NCI-H226 (cell line): Measurements from ENCODE around the gene SACM1L.
A peak's percentile ranks its signal among the peaks of the same experiment; 100 is the strongest.
"Not testable (repeated sequence)": the region's sequence is repeated elsewhere in the genome, so short reads cannot be mapped to it uniquely, and the experiment has no call there.

Experiments used
- DNase-seq: peaks from one replicate; pipeline ENCODE4 v3.0.0-alpha.2; 2015

SACM1L gene

DNA sequence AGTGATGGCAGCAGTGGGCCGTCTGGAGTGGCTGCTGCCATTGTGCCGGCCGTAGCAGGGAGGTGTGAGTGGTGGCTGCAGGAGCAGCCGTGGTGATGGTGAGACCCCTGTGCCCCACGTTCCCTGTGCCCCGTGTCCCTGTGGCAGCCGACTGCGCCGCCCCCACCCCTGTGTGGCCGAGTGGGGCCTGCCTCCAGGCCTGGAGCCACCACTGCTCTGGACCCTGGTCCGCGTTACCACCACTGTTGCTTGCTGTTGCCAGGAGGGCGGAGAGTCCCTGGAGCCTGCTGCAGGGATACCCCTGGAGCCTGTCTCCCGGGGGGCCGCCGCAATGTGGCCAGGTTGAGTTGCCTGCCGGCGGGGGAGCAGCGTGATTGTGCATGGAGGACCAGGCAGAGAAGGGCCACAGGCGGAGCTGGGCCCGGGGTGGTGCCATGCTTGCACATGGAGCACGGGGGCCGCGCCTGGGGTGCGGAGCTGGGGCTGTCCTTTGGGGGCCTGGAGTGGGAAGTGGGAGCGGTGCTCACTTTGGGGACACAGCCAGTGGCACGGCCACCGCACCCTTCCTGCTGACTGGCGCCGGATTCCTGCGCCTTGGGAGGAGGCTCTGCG, 57.1 kb downstream of the SACM1L start:
- no peak for DNase-seq

DNA sequence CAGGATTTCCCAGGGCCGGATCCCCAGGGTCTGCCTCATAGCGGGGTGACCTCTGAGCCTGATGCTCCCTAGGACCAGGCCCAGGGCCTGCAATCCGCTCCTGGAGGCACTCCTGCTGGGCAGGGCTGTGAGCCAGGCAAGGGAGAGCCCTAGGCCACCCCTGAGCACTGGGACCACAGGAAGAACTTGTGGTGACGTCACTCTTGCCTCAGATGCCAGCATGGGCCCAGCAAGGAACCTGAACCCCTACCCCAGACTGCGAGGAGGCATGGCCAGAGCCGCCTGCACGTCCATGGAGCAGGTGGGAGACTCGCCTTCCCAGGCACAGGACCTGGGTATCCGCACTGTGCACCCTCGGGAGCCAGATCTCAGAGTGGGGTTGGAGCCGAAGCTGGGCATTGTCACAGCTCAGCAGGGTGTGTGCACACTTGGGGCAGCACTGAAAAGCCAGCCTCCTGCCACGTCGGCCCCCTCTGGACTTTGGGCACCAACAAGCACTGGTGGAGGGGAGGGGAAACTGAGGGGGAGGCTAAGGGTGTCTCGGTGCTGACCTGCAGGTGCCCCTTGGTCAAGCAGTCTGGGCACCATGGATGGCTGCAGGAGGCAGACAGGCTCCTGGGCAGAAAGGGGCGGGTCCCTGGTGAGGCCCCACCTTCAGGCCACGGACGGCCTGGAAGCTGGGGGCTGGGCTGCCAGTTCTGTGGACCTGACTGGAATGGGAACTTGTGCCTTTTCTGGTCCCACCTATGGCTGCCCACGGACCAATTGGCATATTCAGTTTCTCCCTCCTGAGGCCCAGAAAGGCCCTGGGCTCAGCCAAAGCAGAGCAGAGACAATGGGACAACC, 57.8 kb downstream of the SACM1L start:
- no peak for DNase-seq

DNA sequence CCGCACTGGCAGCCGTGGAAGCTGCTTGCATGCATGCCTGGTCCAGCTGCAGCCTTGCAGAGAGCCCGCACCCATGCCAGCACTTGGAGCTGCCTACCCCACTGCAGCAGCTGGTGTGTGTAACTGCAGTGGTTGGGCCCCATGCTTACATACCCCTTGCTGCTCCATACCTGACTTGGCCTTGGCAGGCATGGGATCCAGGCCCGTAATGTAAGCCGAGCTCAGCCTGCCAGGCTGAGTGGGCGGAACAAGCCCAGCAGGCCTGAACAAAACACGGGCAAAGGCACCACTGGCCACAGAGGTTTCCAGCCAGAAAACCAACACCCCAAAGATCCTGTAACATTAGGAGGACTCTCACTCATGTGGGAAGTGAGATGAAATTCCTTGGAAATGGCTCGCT, 58.9 kb downstream of the SACM1L start:
- DNase-seq = no peak

DNA sequence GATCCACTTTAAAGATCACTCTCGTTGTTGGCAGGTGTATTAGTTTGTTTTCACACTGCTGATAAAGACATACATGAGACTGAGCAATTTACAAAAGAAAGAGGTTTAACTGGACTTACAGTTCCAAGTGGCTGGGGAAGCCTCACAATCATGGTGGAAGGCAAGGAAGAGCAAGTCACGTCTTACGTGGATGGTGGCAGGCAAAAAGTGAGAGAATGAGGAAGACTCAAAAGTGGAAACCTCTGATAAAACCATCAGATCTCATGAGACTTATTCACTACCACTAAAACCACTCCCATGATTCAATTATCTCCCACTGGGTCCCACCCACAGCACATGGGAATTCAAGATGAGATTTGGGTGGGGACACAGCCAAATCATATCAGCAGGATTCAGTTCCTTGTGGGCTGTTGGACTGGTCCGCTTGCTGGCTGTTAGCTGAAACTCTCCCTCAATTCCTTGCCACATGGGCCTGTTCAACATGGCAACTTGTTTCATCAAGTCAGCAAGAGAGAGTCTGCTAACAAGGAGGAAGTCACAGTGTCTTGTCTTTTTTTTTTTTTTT, 59.9 kb downstream of the SACM1L start:
- DNase-seq = not testable (repeated sequence)

DNA sequence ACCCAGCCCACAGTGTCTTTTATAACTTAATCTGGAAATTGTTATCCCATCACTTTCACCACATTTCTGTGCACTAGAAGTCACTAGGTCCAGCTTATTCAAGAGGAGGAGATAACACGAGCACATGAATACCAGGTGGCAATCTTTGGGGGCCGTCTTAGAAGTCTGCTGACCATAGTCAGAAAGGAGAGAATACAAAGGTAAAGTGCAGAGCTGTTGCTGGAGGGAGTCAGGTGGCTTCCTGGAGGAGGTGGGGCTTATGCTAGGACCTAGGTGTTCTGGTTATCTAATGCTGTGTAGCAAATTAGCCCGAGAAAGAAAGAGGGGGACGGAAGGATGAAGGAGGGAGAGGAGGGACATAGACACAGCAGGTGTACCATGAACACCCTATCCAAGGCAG, 60.7 kb downstream of the SACM1L start:
- DNase-seq = no peak

DNA sequence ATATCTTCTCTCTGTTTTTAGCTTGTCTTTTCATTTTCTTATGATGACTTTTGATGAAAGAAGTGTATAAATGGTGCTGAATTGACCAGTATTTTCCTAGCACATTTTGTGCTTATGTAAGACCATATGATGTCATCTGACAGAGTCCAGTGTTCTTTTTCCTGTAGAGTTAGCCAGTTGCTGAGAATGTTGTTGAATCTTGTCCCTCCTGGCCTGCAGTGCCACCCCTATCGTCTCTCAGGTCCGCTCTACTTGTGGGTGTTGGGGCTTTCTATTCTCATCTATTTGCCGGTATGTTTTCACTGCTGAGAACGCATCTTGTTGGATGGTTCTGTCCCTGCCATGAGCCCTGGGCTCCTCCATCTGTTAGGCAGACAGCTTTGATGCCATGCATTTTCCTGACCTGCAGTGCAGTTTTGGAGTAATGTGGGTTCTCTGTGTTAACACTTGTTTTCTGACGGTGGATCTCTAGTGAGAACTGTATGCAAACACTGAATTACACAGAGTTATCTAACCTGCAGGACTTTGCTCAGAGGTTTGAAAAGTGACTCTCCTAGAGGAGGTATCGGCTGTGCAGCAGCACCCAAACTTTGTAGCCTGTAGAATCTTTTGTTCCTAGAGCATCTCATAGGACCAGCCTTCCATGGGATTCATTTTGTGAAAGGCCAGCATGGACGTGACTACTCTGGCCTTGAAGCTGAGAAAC, 62.5 kb downstream of the SACM1L start:
- DNase-seq = no peak

DNA sequence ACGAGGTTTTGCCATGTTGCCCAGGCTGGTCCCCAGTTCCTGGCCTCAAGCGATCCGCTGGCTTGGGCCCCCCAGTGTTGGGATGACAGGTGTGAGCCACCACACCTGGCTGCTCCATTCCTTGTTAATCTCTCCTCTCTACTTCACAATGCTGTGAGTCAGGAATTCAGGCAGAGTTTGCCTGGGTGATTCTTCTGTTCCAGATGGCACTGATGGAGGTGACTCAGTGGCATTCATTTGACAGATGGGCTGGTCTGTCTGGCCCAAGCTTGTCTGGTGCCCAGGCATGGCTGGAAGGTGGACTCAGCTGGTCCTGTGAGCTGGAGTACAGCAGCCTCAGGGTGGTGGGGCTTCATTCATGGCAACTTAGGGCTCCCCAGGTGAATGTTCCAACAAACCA, 63.9 kb downstream of the SACM1L start:
- DNase-seq = no peak

DNA sequence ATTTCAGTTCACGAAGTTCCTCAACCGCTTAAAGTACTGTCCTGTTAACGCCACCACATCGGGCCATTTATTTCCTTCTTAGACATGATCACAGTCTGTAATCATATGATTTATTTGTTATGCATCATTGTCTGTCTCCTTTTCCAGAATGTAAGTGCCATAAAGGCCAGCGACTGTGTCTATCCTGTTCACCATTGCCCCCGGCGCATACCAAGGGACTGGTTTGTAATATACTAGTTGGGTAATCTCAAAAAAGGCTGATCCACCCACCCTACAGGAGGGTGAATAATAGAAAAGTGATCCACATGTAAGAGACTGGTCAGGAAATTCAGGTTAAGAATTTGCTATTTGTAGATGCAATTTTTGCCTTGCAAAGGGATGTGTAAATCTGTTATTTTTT, 65.3 kb downstream of the SACM1L start:
- no peak for DNase-seq

DNA sequence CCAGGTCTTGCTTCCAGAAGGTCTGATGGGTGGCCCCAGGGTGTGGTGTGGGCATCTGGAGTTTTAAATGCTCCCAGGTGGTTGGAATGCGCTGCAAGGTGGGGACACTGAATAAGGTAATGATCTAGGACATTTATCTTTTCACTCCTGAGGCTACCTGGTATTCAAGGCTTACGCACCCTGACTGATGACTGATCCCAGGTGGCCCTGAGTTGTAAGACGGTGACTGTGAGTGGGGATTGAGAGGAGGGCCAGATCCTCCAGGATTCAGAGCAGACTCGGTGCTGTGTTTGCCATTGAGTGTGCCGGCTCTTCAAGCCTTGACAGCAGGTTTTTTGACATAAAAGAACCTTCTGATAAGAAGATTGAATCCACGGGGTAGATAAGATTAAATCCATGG, 66.9 kb downstream of the SACM1L start:
- DNase-seq = no peak

DNA sequence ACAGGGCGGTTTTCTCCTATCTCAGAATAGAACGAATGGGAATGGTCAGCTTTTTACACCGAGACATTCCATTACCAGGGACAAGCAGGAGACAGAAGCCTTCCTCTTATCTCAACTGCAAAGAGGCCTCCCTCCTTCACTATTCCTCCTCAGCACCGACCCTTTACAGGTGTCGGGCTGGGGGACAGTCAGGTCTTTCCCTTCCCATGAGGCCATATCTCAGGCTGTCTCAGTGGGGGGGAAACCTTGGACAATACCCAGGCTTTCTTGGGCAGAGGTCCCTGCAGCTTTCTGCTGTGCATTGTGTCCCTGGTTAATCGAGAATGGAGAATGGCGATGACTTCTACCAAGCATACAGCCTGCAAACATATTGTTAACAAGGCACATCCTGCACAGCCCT, 67.9 kb downstream of the SACM1L start:
- DNase-seq = not testable (repeated sequence)

DNA sequence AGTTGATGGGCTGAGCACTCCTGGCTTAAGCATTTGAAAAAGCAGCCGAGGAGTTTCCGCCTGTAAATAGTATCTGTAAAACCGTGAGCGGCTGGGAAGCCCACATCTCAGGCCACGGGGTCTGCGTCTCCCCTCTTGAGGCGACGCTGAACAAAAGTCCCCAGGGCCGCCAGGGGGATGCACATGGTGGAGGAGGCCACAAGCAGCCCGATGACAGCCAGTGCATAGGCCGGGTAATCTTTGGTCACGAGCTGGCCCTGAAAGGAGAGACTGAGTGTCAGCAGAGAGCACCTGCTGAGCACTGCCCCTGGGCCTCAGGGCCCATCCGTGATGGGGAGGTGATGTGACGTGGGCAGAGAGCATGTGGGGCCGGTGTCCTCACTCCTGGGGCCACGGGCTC, 69.7 kb downstream of the SACM1L start:
- DNase-seq = no peak

DNA sequence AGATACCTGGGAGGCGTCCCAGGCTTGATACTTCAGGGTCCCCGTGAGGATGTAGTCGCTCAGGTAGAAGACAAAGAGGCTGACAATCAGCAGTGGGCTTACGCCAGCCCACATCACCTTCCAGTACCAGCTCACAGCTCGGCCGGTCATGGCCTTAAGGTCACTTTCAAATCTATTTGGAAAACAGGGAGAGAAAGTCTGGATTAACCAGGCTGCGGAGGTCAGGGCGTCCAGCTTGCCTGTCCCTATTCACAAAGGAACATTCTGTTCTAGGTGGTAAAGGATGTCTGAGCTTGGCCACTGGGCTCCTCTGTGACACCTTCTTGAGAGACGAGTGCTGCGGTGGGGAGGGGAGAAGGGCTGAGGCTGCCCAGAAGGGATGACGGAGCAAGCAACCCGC, 70.7 kb downstream of the SACM1L start:
- no peak for DNase-seq

DNA sequence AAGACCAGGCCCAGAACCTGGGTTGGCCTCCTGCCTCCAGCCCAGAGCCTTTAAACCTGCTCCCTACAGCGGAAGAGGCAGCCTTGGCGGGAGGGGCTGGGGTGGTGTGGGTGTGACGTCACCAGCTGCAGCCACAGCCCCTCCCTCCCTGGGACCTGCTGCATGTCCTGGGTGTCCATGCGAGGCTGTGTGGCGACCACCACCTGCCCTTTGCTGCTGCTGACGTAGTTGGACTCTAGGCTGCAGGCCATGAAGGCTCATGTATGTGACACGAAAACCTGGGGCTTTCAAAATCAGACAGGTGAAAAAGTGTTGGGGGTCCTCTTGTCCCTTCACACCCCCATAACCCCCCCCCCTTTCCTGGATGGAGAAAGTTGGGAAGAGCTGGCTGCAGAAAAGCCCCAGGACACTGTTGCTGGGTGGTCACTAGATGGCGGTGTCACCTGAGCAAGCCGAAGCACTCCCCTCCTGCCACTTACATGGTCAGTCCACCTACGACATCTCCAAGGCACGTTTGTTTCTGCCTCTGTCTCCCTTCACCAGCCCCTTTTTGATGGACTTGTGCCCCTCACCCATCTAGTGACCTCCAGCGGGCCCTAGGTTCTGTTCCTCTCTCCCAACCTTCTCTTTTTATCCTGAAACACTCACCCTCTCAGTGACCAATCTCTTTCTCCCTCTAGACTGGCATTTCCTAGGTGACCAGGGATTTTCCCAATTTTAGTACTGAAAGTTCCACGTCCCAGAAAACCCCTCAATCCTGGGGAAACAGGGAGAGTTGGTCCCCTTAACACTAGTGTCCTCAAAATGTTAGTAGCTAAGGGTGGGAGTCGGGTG, 71.9 kb downstream of the SACM1L start:
- DNase-seq = peak; percentile 9

DNA sequence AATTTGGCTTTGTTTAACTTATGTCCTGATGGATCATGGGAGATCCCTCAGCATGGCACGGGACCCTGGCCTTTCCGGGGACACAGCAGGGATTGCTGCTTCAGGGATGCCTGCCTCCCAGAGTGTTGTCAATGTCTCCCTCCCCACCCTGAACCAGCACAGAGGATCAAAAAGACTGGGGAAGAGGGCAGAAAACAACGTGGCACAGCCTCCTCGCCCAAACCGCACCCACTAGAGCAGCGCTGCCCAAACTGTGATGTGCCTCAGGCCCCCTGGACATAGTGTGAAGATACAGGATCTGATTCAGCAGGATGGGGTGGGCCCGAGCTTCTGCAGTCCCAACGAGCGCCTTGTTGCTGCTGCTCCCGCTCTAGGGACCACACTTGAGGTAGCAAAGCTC, 72.6 kb downstream of the SACM1L start:
- DNase-seq = no peak

DNA sequence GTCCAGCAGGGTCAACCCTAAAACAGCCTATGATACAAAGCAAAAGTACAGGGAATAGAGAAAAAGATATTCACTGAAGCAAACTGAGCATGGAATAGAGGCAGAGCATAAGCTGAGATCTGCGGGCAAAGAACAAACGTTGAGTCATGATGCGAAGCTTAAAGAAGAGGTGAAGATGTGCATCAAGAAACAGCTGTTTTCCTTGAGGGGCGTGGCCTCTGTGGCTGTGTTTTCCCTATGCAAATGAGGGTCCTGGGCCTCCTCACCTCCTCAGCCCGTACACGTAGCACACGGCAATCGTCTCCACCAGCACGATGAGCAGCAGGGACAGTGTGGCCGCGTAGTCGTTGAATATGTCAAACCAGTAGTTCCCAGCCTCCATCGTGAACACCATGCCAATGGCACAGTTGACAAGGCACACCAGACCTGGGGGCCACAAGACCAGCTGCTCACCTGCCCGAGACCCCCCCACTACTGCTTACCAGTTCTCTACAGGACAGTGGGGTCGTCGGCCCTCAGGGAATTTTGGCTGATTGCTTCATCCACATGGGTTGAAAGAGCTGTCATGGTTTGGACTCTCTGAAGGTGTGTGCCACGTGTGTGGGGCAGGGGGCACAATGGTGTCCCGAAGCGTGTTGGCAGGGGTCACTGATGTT, 73.6 kb downstream of the SACM1L start:
- DNase-seq = no peak

DNA sequence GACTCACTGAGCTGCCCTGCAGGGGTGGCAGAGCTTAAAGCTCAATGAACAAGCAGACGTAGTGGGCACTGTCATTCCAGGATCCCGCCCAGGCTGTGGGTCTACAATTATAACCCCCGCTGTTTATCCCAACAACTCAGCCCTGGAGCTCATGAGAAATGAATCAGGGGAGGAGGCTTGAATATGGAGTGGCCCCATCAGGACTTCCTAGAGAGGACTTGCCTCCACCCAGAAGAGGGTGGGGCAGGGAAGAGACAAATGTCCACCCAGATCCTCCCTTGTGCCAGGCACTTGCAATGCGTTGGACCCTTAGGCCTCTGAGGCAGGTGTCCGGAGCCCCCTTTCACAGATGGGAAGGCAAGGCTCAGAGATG, 74.1 kb downstream of the SACM1L start:
- DNase-seq = no peak

DNA sequence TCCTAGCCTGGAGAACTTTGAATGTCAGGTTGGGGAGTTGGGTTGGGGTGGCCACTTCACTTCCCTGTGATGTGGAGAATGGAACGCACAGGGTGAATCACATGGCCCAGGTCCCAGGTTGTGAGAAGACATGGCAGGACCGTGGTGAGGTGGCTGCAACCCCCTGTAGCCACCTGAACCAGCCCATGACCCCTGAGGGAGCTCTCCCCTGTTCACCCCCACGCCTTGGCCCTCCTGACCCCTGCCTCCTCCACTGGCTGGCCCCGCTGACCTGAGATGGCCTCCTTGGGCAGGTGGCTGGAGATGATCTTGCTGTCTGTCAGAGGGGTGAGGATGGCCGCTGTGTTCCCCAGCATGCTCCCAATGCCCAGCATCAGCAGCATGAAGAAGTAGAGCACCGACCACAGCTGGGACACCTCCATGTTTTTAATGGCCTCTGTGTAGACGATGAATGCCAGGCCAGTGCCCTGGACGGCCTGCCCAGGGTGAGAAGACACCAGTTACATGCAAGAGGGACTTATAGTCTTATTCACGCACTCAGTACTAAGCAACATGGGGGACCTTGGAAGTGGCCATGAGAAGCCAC, 76.2 kb downstream of the SACM1L start:
- no peak for DNase-seq

DNA sequence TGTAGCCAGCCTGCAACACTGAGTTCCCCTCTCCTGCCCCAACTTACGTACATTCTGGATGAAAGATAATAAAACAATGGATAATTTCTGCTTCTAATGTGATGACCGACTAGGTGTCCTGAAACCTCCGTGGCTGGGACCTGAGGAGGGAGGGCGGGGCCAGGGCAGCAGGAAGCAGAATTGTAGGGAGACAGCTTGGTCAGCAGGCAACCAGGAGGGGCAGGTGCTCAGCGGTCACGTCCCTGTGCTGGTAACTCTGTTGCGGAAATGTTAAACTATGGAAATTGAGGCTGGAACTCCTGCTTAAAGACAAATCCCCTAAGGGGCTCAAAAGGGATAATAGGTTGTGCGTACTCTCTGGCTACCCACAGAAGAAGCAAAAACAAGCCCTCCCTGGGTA, 76.8 kb downstream of the SACM1L start:
- DNase-seq = no peak

DNA sequence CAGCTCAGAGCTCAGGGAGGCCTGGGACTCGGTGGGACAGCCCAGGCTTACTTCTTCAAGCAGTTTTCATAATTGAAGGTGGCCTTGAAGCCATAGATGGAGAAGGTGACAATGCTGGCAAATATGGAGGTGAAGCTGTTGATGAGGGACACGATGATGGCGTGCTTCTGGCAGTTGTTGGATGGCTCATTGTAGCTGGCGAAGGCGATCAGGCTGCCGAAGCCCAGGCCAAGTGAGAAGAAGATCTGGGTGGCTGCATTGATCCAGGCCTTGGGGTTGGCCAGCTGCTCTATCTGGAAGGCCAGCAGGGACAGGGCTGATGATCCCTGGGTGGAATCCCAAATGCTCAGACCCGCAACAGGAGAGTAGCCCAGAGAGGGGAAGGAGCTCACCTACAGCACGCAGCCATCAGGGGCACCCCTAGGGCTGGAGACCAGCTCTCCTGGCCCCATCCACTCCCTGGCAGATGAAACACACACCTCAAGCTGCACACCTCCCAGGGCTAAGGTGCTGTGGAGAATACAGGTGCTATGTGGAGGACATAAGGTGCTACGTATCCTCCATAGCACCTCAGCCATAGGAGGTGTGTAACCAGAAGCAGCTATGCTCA, 82.1 kb downstream of the SACM1L start:
- no peak for DNase-seq

DNA sequence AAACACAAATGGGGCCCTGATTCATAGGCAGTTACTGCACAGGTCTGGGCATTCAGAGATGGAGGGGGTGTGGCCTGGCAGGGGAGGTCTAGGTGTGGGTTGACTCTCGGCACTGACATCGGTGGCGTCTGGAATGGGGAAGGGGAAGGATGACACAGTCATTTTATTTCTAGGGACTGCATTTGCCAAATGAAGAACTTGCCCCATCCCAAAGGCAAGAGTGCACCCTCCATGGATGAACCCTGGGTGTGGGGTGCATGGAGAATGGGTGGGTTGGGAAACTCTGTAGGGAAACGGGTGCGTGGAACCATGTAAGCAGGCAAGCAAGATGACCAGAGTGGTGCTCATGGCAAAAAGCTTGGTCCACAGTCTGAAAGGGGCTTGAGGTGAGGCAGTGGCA, 82.6 kb downstream of the SACM1L start:
- DNase-seq = no peak

DNA sequence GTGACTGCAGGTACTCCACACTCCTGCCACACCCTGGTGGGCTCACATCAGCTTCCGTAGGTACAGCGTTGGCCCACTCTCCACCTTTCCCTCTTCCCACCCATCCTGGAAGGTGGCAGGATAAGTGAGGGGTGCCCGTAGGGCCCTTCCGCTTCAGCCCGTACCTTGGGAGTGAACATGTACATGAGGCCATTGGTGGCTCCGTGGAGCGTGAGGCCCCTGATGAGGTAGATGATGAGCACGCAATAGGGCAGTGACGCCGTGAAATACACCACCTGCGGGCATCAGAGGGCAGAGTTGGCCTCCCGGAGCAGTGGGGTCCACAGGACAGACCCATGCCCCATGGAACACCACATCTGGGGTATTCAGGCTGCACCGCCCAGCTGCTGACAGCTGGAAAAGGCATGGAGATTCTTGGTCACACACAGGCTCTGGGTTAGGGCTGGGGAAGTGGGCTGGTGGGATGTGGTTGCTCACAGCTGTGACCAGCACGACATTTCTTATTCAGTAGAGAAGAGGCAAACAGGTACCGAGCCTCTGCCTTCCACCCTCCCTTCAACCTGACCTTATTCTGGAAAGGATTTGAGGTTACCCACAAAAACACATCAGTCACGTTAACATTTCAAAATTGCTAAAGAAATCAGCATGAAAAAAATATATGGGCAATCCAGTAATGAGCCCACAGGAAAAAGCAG, 83.3 kb downstream of the SACM1L start:
- no peak for DNase-seq
